GM21723 (cell line): ENCODE results near the gene PCNX2.

Source experiments
- ATAC-seq: cut with Tn5 transposase; IDR thresholded peaks from one replicate; pipeline ENCODE4 v1.9.1; 2021; ENCODE audit warnings: mild to moderate bottlenecking, moderate library complexity; ENCODE audit not compliant: unreplicated experiment

The PCNX2 gene, protein sequence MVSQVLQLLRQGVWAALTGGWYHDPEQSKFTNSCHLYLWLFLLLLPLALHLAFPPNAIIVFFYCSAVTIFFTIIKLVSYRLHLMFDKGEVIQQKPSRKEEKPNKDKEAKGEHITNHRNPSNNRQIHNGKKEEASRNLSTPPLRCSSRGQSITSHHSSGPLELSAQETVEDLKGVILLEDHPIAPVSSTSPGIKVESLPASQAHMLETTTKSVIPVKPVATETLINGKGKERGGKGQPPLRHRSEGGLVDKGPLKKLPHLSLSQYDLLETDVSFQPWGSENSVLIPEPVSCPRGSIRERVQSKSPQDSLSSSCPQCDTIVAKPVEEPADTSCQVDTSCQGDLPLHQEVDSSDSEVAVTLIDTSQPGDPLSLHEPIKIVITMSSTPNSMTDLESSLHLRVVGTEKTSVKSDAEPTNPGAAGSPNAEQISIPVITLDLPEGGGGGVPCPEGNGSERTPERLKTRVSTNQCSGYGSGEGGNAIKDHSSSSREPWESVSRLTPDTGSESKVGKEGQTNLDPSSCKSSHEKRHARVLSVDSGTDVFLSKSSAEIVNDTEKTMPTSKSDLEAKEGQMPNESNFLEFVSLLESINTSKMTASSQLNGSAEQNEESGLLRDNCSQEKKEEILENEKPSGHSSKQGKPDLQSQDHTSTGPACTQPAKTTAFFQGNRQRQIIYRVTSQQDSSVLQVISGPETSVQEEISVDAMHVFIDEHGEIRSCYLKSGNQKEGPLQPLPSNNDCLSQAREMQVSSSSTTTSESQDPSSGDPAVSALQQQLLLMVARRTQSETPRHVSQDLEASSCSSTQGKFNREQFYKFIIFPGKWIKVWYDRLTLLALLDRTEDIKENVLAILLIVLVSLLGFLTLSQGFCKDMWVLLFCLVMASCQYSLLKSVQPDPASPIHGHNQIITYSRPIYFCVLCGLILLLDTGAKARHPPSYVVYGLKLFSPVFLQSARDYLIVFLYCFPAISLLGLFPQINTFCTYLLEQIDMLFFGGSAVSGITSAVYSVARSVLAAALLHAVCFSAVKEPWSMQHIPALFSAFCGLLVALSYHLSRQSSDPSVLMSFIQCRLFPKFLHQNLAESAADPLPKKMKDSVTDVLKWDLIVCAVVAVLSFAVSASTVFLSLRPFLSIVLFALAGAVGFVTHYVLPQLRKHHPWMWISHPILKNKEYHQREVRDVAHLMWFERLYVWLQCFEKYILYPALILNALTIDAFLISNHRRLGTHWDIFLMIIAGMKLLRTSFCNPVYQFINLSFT (N-terminal part only)

DNA sequence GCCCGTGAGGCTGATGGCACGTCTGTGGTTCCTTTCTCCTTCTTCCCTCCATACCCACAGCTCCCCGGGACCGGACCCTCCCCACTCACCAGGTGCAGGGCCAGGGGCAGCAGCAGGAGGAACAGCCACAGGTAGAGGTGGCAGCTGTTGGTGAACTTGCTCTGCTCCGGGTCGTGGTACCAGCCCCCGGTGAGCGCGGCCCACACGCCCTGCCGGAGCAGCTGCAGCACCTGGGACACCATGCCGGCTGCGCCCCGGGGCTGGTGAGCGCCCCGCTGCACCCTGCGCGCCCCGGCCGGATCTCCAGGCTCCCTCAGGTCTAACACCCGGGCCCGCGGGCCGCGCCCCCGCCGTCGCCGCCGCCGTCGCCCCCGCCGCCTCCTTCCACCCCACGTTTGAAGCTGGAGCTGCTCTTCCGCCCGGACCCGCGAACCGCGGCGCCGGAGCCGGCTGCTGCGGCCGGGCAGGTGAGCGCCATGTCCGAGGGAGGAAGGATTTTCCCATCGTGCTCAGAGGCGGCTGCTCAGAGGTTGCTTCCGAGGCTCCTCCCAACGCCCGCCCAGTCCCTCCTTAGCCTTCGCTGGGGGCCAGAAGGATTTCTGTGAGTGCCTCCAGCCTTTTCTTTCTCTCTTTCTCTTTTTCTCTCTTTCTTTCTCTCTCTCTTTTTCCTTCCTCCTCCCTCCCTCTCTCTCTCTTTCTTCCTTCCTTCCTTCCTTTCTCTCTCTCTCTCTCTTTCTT lies at the start of gene PCNX2:
Gene PCNX2, minus strand, starts transcription at position 489 of the 738 bp plus-strand sequence. Its CDS starts 247 bp downstream, at position 242.
- peak; percentile 92 for ATAC-seq

DNA sequence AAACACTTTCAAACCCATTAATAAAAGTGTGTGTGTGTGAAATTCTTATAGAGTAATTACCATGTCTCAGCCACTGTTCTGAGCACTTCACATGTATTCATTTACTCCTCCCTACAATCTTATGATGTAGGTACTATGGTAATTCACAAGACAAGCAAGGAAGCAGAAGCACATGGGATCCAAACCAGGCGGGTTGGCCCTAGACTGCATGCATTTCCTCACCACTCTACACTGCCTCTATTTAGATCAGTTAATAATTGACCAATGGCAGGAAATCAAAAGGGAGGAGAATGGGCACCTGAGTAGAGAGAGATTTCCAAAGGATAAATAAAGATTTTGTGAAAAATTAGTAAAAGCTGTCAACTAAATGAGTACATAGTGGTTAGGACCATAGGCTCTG lies 47.7 kb upstream of the PCNX2 start:
- no peak for ATAC-seq

DNA sequence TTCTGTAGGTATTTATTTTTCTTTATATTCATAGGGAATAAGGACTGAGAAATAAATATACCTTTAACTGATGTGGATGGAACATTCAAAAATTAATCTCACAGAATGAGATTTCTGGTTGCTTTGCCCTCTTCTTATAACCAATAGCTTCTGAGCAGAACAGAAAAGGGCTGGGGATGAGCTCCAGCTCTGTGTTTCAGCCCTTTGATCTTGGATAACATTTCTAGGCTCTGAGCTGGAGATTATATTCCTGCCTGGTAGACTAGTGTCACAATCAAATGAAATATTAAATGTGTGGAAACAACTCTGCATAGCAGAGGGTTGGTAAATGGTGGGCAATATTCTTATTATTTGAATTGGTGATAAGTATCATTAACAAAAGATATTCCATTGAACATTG lies 46.6 kb upstream of the PCNX2 start:
- no peak for ATAC-seq

DNA sequence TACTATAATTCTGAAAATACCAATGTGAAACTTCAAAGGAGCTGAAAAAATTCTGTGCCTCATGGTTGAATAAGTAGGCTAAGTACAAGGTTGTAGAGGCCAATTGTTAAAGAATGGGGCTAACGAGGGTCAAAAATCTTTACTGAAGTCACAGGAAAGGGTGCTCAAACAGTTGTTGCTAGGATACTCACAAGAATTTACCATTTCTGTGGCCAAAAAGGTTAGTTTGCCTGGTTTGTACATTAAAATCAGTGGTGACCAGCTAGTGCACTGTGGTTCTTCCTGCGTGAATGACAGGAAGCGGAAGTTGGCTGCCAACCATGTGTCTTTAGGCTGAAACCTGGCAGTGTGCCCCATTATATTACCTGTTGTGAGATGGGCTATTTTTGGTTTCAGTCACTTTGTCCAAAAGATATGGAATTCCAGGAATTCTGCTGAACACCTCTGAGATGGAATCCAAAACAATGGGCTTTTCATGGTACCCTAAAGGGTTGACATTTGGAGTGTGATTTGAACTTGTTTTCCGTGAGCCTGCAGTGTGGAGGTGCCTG lies 45.5 kb upstream of the PCNX2 start:
- ATAC-seq: no peak

DNA sequence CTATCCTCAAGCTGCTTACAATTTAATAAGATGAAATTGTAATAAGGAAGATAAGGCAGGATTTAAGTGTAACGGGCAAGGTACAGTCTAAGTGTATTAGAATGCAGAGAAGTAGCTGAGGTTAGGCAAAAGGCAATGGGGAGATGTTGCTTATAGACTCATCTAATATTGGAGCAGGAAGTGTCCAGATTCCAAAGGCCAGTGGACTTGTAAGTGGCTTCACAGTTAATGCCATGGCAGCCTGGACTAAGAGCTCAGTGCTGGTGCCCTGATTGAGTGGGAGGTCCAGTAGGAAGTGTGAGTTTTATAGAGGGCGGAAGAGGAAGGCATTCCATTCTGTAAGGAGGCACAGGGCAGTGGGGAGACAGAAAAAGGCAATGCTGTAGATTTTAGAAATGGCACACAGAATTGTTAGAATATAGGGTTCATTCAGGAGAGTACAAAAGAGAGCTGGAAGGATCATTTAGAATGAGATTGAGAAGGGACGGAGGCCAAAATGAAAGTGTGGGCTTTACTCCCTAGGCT lies 44.6 kb upstream of the PCNX2 start:
- ATAC-seq: no peak

DNA sequence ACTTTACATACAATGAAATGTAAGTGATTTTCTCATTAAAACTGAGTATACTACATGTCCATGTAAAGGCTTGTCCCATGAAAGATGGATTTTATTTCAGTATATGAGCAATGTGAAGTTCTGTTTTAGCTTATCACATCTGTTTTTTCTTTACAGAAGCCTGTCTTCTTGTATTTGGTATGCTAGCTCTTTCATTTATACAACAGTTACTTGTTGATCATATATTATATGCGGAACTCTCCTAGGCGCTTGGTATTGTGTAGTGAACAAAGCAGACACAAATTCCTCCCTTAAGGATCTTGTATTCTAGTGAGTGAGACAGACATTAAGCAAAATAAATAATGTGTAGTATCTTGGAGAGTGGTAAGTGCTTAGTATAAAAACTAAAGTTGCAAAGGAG lies 42.6 kb upstream of the PCNX2 start:
- no peak for ATAC-seq

DNA sequence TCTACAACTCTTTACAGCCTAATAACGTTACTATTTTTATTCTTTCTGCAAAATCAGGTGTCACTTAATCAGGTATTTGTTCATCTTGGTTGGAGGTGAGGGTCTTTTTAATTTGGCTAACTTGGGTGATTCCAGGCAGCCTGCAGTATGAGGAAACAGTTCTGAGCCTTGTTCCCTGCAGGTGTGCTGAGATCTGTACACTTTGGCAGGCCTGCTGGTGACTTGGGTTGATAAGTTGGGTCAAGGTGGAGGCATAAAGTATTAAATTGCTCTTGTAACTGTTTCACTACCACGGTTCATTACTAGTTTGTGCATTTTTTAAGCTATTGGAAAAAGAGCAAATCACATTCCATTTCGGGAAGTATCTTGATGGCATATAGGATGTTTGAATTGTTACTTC lies 42.0 kb upstream of the PCNX2 start:
- no peak for ATAC-seq

DNA sequence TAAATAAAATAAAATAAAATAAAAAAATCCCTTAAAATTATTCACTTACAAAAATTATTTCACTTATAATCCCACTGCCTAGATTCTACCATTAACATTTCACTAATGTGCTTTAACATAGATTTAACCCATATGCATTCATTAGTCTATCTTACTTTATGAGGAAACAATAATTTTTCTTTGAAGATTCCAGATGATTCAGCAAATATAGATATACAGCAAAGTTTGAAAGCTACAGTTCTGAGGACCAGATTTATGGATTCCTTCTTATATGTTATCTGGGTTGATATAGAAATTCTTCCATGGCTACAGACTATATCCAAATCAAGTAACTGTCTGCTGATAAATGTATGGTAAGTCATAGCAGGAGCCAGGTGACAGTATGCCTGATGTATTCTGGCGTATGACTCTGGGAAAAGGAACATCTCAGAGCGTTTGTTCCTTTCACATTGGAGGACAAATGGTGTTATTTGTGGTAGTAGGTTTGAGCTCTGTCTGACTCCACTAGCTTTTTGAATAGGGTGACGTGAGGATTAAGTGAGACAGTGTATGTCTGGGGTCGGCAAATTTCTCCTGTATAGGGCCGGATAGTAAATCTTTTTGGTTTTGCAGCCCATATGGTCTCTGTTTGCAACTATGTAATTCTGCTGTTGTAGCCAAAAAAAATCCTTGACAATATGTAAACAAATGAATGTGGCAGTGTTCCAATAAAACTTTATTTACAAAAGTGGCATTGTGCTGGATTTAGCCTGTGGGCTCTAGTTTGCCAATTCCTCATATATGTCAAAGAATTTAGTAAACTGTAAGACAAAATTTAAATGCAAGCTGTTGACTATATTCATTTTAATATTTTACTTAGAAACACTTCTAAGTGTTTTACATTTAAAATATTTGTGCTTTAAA lies 41.3 kb upstream of the PCNX2 start:
- ATAC-seq: no peak

DNA sequence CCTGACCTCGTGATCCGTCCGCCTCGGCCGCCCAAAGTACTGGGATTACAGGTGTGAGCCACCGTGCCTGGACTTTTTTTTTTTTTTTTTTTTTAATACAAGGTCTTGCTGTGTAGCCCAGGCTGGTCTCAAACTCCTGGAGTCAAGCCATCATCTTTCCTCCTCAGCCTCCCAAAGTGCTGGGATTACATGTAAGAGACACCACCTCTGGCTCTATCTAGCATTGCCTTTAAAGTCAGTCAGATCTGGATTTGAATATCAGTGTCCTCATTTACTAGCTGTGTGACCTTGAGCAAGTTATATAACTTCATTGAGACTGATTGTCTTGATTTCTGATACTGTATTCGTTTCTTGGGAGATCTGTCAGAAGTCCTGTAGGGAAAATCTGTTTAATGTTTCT lies 38.6 kb upstream of the PCNX2 start:
- ATAC-seq: no peak

DNA sequence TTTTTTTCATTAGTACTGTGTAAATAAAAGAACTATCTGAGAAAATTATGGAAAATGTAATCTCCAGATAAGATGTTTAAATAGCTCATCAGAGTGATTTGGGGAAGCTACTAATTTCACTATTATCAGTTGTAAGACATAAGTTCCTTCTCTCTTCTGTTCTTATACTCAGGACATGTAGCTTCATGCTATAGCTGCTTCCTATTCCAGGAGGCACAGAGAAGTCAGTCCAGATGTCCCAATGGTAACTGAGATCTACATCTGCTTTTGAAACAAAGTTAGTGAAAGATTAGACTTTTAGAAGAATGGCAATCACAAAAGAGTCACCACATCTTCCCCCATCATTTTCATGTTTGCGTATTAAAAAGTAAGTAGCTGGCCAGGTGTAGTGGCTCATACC lies 37.6 kb upstream of the PCNX2 start:
- no peak for ATAC-seq

DNA sequence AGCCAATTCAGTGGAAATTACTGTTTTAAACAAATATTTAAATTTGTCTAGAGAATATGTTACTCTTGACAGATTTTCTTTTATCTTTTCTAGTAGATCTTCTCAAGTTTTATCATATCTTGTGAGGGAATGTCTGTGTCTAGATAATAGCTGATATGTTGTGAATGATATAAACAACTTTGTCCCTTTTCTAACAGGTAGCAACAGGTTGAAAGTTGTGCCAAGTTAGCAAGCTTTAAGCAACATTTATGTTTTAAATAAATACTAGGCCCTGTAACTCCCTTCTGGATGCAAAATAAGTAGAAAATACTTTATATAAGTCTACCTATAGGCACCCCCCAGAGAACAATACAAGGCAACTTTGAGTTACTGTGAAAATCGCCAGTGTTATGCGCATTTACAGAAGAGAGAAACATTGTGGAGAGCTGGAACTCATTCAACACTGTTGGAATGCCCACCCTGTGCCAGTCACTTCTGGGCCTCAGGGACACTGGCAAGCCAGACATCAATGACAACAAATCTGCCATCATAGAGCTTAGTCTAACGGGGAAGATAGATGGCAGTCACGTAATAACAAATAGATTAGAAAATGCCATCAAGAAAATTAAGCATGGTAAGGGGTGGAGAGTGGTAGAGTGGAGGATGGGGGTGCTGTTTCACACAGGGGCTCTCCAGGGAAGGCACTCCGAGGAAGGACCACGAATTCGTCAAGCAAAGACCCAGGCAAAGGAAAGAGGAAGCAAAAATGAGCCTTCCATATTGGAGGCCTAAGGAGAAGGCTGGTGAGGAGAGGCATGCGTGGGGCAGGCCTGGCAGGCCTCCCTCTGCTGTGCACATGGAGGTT lies 36.4 kb upstream of the PCNX2 start:
- no peak for ATAC-seq

DNA sequence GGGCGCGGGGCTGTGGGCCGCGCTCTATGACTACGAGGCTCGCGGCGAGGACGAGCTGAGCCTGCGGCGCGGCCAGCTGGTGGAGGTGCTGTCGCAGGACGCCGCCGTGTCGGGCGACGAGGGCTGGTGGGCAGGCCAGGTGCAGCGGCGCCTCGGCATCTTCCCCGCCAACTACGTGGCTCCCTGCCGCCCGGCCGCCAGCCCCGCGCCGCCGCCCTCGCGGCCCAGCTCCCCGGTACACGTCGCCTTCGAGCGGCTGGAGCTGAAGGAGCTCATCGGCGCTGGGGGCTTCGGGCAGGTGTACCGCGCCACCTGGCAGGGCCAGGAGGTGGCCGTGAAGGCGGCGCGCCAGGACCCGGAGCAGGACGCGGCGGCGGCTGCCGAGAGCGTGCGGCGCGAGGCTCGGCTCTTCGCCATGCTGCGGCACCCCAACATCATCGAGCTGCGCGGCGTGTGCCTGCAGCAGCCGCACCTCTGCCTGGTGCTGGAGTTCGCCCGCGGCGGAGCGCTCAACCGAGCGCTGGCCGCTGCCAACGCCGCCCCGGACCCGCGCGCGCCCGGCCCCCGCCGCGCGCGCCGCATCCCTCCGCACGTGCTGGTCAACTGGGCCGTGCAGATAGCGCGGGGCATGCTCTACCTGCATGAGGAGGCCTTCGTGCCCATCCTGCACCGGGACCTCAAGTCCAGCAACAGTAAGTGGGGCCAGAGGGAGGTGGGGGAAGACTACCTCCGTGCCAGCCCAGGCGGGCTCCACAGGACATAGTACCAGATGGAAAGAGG lies 32.8 kb upstream of the PCNX2 start:
- ATAC-seq: peak; percentile 36

DNA sequence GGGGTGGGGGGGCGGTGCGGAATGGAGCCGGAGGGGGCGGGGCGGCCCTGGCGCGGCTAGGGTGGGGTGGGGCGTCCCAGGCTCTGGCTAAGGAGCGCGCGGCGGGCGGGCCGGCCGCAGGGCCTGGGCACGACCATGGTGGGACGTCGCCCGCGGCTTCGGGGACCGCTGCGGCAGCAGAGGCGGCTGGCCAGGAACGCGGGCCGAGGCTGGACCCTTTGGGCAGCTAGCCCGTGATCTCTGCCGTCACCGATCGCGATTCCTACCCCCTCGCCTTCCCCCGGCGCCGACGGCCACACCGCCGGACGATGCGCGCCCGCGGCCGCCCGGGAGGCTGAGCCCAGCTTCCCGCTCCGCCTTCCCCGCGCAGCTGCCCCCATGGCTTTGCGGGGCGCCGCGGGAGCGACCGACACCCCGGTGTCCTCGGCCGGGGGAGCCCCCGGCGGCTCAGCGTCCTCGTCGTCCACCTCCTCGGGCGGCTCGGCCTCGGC lies 32.2 kb upstream of the PCNX2 start, which contains the start of gene MAP3K21:
Gene MAP3K21, plus strand, starts transcription at position 74 of the 491 bp plus-strand sequence. Its CDS starts 305 bp downstream, at position 379.
- ATAC-seq: peak; percentile 51

DNA sequence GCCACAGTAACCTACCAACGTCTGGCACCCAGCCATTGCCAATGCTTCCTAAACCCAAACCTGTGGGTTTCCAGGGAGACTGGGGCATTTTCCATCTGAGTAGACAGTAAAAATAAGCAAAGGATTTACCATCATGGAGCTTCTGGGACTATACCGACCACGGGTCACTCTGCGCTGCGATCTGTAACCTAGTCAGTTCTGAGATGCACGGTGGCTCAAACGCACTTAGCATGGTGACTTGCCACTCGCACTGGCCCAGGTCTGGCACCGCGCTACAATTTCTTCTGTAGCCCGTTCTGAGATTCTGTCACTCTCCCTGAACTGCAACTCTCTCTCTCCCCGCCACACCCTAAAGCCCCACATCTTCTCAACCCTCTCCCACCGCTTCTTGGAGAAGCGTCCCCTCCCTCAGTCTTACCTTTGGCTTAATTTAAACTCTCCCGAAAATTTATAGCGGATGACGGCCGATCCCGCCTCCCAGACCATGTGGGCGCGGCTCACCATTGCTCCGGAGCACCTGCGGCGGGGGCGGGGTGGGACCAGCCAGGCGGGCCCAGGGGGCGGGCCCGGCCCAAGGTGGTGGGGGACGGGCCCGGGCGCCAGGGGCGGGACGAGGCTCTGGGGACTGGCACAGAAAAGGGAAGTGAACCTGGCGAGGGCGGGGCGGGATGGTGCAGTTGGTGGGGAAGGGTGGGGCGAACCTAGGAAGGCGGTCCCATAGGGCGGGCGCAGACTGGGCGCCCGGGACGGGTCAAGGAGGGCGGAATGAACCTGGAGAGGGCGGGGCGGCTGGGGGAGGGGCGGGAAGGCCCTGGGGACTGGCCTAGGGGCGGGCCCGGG lies 31.5 kb upstream of the PCNX2 start:
- peak; percentile 82 for ATAC-seq

DNA sequence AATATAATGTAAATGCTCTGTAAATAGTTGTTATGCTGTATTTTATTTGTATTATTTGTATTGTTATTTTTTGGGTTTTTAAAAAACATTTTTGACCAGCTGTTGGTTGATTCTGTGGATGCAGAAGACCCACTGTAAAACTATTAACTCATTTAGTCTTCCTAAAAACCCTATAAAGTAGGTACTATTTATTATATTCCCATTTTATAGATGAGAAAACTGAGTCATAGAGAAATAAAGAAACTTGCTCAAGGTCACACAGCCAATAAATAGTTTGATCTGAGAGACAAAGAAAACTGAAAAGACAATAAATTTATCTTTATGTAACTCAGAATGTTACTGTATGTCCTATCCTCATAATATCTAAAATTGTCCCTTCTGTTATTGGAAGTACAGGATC lies 30.8 kb upstream of the PCNX2 start:
- ATAC-seq: no peak

DNA sequence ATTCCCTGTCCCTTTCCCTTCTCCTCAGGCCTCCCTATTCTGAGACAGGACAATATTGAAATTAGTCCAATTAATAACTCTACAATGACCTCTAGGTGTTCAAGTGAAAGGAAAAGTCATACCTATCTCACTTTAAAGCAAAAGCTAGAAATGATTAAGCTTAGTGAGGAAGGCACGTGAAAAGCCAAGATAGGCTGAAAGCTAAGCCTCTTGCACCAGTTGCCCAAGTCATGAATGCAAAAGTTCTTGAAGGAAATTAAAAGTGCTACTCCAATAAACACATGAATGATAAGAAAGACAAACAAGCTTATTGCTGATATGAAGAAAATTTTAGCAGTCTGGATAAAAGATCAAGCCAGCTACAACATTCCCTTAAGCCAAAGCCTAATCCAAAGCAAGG lies 28.2 kb upstream of the PCNX2 start:
- no peak for ATAC-seq
